B cell (primary cell): ENCODE results near the gene CXXC1. TPM values are rescaled to one million over a fixed set of nuclear protein-coding genes. Genes with fewer than 3 reads are reported as not detected.

ENCODE experiments used
- ATAC-seq: fragments of 200-7000 bp; cut with Tn5 transposase; one replicate; pipeline ENCODE4 v1.10.0; 2021; ENCODE audit warnings: low read depth, mild to moderate bottlenecking, moderate number of reproducible peaks, moderate library complexity
- CTCF ChIA-PET: fragments of 350-600 bp; sonication (Branson Sonifier 250); formaldehyde crosslinking; loops from one replicate; lab custom pipeline; 2021; ENCODE audit warnings: antibody characterized with exemption, inconsistent platforms; lab: Charles Lee
- POLR2A ChIA-PET: fragments of 350-600 bp; sonication (Branson Sonifier 250); formaldehyde crosslinking; loops from one replicate; lab custom pipeline; 2021; ENCODE audit warnings: antibody characterized with exemption; lab: Charles Lee
- DNase-seq: peaks from one replicate; pipeline ENCODE4 v3.0.0; 2013
- H2AFZ ChIP-seq: 2 replicates; pipeline ENCODE4 v1.6.1; 2012; ENCODE audit warnings: mild to moderate bottlenecking, low read depth, low read length; ENCODE audit not compliant: insufficient read depth, poor library complexity, severe bottlenecking
- H3K27ac ChIP-seq, 2 donors: 1 replicate in 1 of 2; 2 replicates in 1 of 2; pipeline ENCODE4 v1.5.1; 2012 to 2013; ENCODE audit warnings: low read length in 2 of 2, mild to moderate bottlenecking in 2 of 2, moderate library complexity in 1 of 2
- H3K27me3 ChIP-seq, 4 experiments: fragments of 200-600 bp in 1 of 4; sonication (generic) in 1 of 4; replicated peaks in 1 of 4; 1 replicate in 2 of 4; 2 replicates in 2 of 4; pipeline versions ENCODE4 v1.6.1 to v1.7.0; 2013 to 2016; ENCODE audit warnings: low read length in 3 of 4, mild to moderate bottlenecking in 2 of 4, mixed read lengths in 1 of 4, moderate library complexity in 1 of 4; ENCODE audit not compliant: insufficient read depth in 4 of 4, control insufficient read depth in 3 of 4; ENCODE audit errors: control extremely low read depth in 1 of 4
- H3K36me3 ChIP-seq, 2 experiments: replicated peaks in 1 of 2; 1 replicate in 1 of 2; 2 replicates in 1 of 2; pipeline versions ENCODE4 v1.6.1 to v1.7.1; 2013; ENCODE audit warnings: low read length in 1 of 2; ENCODE audit not compliant: insufficient read depth in 2 of 2, control insufficient read depth in 1 of 2; ENCODE audit errors: control extremely low read depth in 1 of 2, extremely low read depth in 1 of 2
- H3K4me1 ChIP-seq, 2 donors: fragments of 200-600 bp in 1 of 2; sonication (generic) in 1 of 2; 1 replicate in 1 of 2; 2 replicates in 1 of 2; pipeline versions ENCODE4 v1.5.1 to v1.6.1; 2013 to 2017; ENCODE audit warnings: low read length in 2 of 2; ENCODE audit not compliant: control insufficient read depth in 2 of 2, insufficient read depth in 2 of 2
- H3K4me2 ChIP-seq: replicated peaks from 2 replicates; pipeline ENCODE3; 2012; ENCODE audit warnings: mild to moderate bottlenecking, low read depth, low read length; ENCODE audit not compliant: poor library complexity, severe bottlenecking
- H3K4me3 ChIP-seq, 5 experiments: fragments of 200-600 bp in 1 of 5; sonication (generic) in 1 of 5; 1 replicate in 3 of 5; 2 replicates in 2 of 5; pipeline versions ENCODE4 v1.5.1 to v1.7.0; 2011 to 2016; ENCODE audit warnings: low read length in 4 of 5, mild to moderate bottlenecking in 4 of 5, low read depth in 2 of 5, control low read depth in 1 of 5, moderate library complexity in 1 of 5; ENCODE audit not compliant: insufficient read depth in 1 of 5; ENCODE audit errors: control extremely low read depth in 1 of 5, extremely low read depth in 1 of 5
- H3K79me2 ChIP-seq: fragments of 200-600 bp; sonication (generic); one replicate; pipeline ENCODE4 v1.6.0; 2016; ENCODE audit warnings: low read length; ENCODE audit not compliant: control insufficient read depth, insufficient read depth
- H3K9ac ChIP-seq: fragments of 200-600 bp; sonication (generic); 2 replicates; pipeline ENCODE4 v1.6.1; 2017; ENCODE audit warnings: mild to moderate bottlenecking, low read length, moderate library complexity
- H3K9me3 ChIP-seq, 3 donors: one replicate each; pipeline versions ENCODE4 v1.6.1 to v1.7.1; 2013; ENCODE audit warnings: low read length in 2 of 3; ENCODE audit not compliant: control insufficient read depth in 2 of 3, insufficient read depth in 1 of 3; ENCODE audit errors: control extremely low read depth in 1 of 3
- H4K20me1 ChIP-seq: 2 replicates; pipeline ENCODE4 v1.6.0; 2012; ENCODE audit warnings: mild to moderate bottlenecking, low read length; ENCODE audit not compliant: insufficient read depth, control insufficient read depth, poor library complexity, severe bottlenecking
- H3K27ac Mint-ChIP-seq: one replicate; pipeline ENCODE4 v1.8.0; 2021; ENCODE audit warnings: mixed read lengths
- H3K27me3 Mint-ChIP-seq: one replicate; pipeline ENCODE4 v1.8.0; 2021; ENCODE audit warnings: mixed read lengths
- H3K4me1 Mint-ChIP-seq: one replicate; pipeline ENCODE4 v1.8.0; 2021; ENCODE audit warnings: mixed read lengths
- H3K4me3 Mint-ChIP-seq: one replicate; pipeline ENCODE4 v1.8.0; 2021; ENCODE audit warnings: mixed read lengths
- H3K9me3 Mint-ChIP-seq: one replicate; pipeline ENCODE4 v1.8.0; 2022; ENCODE audit warnings: mixed read lengths; ENCODE audit not compliant: insufficient read depth
- CTCF ChIP-seq: fragments of 200-600 bp; IDR thresholded peaks from one replicate; pipeline ENCODE4 v1.8.0; 2022; ENCODE audit warnings: antibody characterized with exemption, mild to moderate bottlenecking
- EZH2 ChIP-seq: IDR thresholded peaks from 2 replicates; pipeline ENCODE4 v1.6.1; 2012; ENCODE audit warnings: borderline replicate concordance, low read depth, mild to moderate bottlenecking, moderate library complexity, low read length; ENCODE audit not compliant: insufficient read depth, poor library complexity, severe bottlenecking
- WGBS: methylation state at CpG from one replicate; pipeline ENCODE4 v1.1.5; 2013; ENCODE audit warnings: missing lambda C conversion rate; ENCODE audit not compliant: insufficient coverage; 5-methylcytosine and 5-hydroxymethylcytosine counted together
- intact Hi-C: fragments of 100-400 bp; cut with micrococcal nuclease; formaldehyde crosslinking; loops from one replicate; pipeline ENCODE4 v1.10.0; 2022
- polyA plus RNA-seq: library from polyadenylated mRNA; depleted of rRNA; stranded (reverse); fragments of >200 nt; gene quantifications from 2 replicates; pipeline ENCODE4 v1.2.3, GENCODE V29; 2012
- total RNA-seq, 2 donors: library from RNA; stranded (reverse); fragments of 120-200 nt in 1 of 2; gene quantifications; 1 replicate in 1 of 2; 2 replicates in 1 of 2; pipeline versions ENCODE4 v1.2.3 to v1.2.4, GENCODE V29; 2013 to 2022

CXXC1 gene
- total and polyA plus RNA-seq, 2 donors (not counting 1 experiment from before 2014, with no cell fraction given) = 157 to 306 TPM

GRCh38 chr18:50307738-50308470 is 20.4 kb upstream of the CXXC1 start:
- CTCF ChIA-PET = interaction anchor here (1.0 to 3.2 kb wide), 4 partner anchors 7 to 49 kb away, joined by 3 to 15 read pairs (median 8); no protein-coding TSS in a partner anchor
- Histone ChIP-seq H3K27ac (peak overlapping the region; percentile 3 to 56), H3K9me3 (peaks cover 0 to 4% (median 0%) of the 10 kb centered on the region in 3 donors), H2AFZ (peak overlapping the region; percentile 81), H3K79me2 (no peaks in the 10 kb centered on the region), H3K9ac (peak overlapping the region; percentile 69), H4K20me1 (no peaks in the 10 kb centered on the region), H3K4me1 (peaks cover 33 to 42% of the 10 kb centered on the region in 2 donors), H3K27me3 (peaks cover 0 to 2% (median 0%) of the 10 kb centered on the region in 4 experiments), H3K4me2 (peak overlapping the region; percentile 83), H3K36me3 (no peaks in the 10 kb centered on the region), H3K4me3 (peak overlapping the region; percentile 30 to 70 (median 61))
- DNase-seq = peak; percentile 92
- intact Hi-C loops = loop anchor here (1.0 to 2.0 kb wide), 4 partner anchors 10 to 49 kb away; partner anchors contain the start of gene CFAP53
- ATAC-seq = peak; percentile 98
- peak overlapping the region; percentile 99 for H3K4me3 Mint-ChIP-seq
- POLR2A ChIA-PET = interaction anchor here (1.0 kb wide), 1 partner anchor 14 kb away, joined by 3 read pairs; no protein-coding TSS in a partner anchor
- H3K9me3 Mint-ChIP-seq = peaks cover 4% of the 10 kb centered on the region
- TF ChIP-seq CTCF (no peak), EZH2 (no peak)
- peak overlapping the region; percentile 87 for H3K27ac Mint-ChIP-seq
- H3K27me3 Mint-ChIP-seq = peaks cover 4% of the 10 kb centered on the region
- 3% methylated on average over 21 of the region's 26 CpGs for WGBS
- H3K4me1 Mint-ChIP-seq = peaks cover 38% of the 10 kb centered on the region

DNA sequence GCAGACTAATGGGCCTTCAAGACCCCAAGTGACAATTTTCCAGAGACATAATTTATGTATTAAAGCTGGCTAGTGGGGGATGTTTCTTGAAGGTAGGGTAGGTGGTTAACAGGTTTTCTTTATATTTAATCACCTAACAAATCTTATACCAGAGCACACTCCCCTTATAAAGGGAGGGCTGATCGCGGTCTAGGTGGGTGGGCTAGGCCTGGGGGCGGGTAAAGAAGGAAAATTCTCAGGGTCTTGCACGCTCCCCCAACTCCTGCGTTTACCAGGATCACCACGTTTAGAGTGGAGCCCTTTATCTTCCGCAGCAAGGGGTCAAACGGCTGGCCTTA is 19.9 kb upstream of the CXXC1 start:
- H3K9me3 Mint-ChIP-seq = peaks cover 4% of the 10 kb centered on the region
- no peaks in the 10 kb centered on the region for H4K20me1 ChIP-seq
- H3K27ac ChIP-seq = peak overlapping the region; percentile 3 to 56
- H3K27me3 Mint-ChIP-seq = peaks cover 4% of the 10 kb centered on the region
- WGBS = 0% methylated on average over 8 of the region's 8 CpGs
- ATAC-seq = peak; percentile 6
- ChIA-PET CTCF (interaction anchor here (1.0 to 3.2 kb wide), 4 partner anchors 8 to 50 kb away, joined by 3 to 15 read pairs (median 8); no protein-coding TSS in a partner anchor), POLR2A (interaction anchor here (1.0 kb wide), 1 partner anchor 13 kb away, joined by 3 read pairs; no protein-coding TSS in a partner anchor)
- peak overlapping the region; percentile 81 for H2AFZ ChIP-seq
- H3K4me1 Mint-ChIP-seq = peaks cover 36% of the 10 kb centered on the region
- H3K4me1 ChIP-seq = peaks cover 29 to 37% of the 10 kb centered on the region in 2 donors
- peaks cover 0 to 3% (median 0%) of the 10 kb centered on the region in 4 experiments for H3K27me3 ChIP-seq
- H3K9me3 ChIP-seq = peaks cover 0 to 4% (median 0%) of the 10 kb centered on the region in 3 donors
- H3K36me3 ChIP-seq = no peaks in the 10 kb centered on the region
- no peak for TF ChIP-seq EZH2
- TF ChIP-seq CTCF = no peak
- peak overlapping the region; percentile 30 to 70 (median 61) for H3K4me3 ChIP-seq
- peak overlapping the region; percentile 99 for H3K4me3 Mint-ChIP-seq
- intact Hi-C loops = loop anchor here (1.0 to 2.0 kb wide), 4 partner anchors 9 to 49 kb away; partner anchors contain the start of gene CFAP53
- H3K79me2 ChIP-seq = no peaks in the 10 kb centered on the region
- peak overlapping the region; percentile 69 for H3K9ac ChIP-seq
- H3K27ac Mint-ChIP-seq = peak overlapping the region; percentile 87
- no peak for DNase-seq
- H3K4me2 ChIP-seq = peak overlapping the region; percentile 83
